ENCODE measurements around the gene ANK3. TPM values are rescaled to one million over a fixed set of nuclear protein-coding genes. Genes with fewer than 3 reads are reported as not detected.
A peak's percentile ranks its signal among the peaks of the same experiment; 100 is the strongest.

ANK3 gene
- total and polyA plus RNA-seq, 2 donors (not counting 3 experiments of a cell fraction or from before 2014, with no cell fraction given): 0.88 to 8.5 TPM

GRCh38 chr10:60414111-60414510 lies 24.4 kb upstream of the ANK3 start:
- POLR2A ChIA-PET: no interaction called here
- intact Hi-C loops (cut with micrococcal nuclease) (loop anchor here (1.0 to 2.0 kb wide), 2 partner anchors 21 to 131 kb away; no protein-coding TSS in a partner anchor), dilution Hi-C loops (cut with MboI; ENCODE audit: extremely low pct_ligation_motif_present, low sequenced_read_pairs) (no loop called here)
- H3K9ac ChIP-seq (replicated peaks; ENCODE audit: extremely low read depth, insufficient read depth, low read length): no peak overlapping the region
- H3K4me3 ChIP-seq (replicated peaks in 1 of 3; ENCODE audit: insufficient read depth in 1 of 3, low read depth in 1 of 3, low read length in 3 of 3): no peak overlapping the region
- peak overlapping the region; percentile 77 for H3K27ac ChIP-seq (ENCODE audit: insufficient read depth, low read depth, low read length)
- TF ChIP-seq MAX (IDR thresholded peaks at IDR 0.05; ENCODE audit: insufficient read depth, insufficient read length): no peak
- no peak for TF ChIP-seq JUN (IDR thresholded peaks at IDR 0.05; ENCODE audit: borderline replicate concordance, insufficient read depth, insufficient read length, low read depth)
- TF ChIP-seq EZH2 (IDR thresholded peaks at IDR 0.05; ENCODE audit: borderline replicate concordance, low read depth, low read length, severe bottlenecking): no peak
- no peak for TF ChIP-seq POLR2AphosphoS5 (IDR thresholded peaks at IDR 0.05; ENCODE audit: insufficient read depth, low read depth, low read length)
- H3K4me1 ChIP-seq (ENCODE audit: control insufficient read depth, extremely low read depth, insufficient read depth, low read length): peaks cover 21% of the 10 kb centered on the region
- H4K20me1 ChIP-seq (replicated peaks; ENCODE audit: control insufficient read depth, extremely low read depth, insufficient read depth, low read length): no peaks in the 10 kb centered on the region
- FAIRE-seq (no peak), DNase-seq (ENCODE audit: low read depth, low spot score) (peak; percentile 15)
- no peaks in the 10 kb centered on the region for H3K79me2 ChIP-seq (ENCODE audit: control insufficient read depth, insufficient read depth, low read length)
- H3K9me3 ChIP-seq (replicated peaks; ENCODE audit: control insufficient read depth, insufficient read depth, low read length): no peaks in the 10 kb centered on the region
- no peak overlapping the region for H2AFZ ChIP-seq (ENCODE audit: low read depth, low read length)
- H3K4me2 ChIP-seq (ENCODE audit: insufficient read depth, low read length): peak overlapping the region; percentile 40
- CTCF ChIA-PET: interaction anchor here (0.8 to 1.8 kb wide), 4 partner anchors 29 to 299 kb away, joined by 3 to 6 read pairs (median 4); no protein-coding TSS in a partner anchor
- H3K9me1 ChIP-seq (replicated peaks; ENCODE audit: control insufficient read depth, extremely low read depth, insufficient read depth, low read length): no peaks in the 10 kb centered on the region
- H3K27me3 ChIP-seq (ENCODE audit: control insufficient read depth in 2 of 2, insufficient read depth in 2 of 2, low read length in 2 of 2): no peaks in the 10 kb centered on the region
- BruUV-seq (replicated peaks): no TSS peak
- H3K36me3 ChIP-seq (ENCODE audit: control insufficient read depth in 2 of 2, extremely low read depth in 1 of 2, insufficient read depth in 2 of 2, low read length in 2 of 2): no peaks in the 10 kb centered on the region

- no TSS peak for BruUV-seq (replicated peaks)
- dilution Hi-C loops (cut with MboI; ENCODE audit: extremely low pct_ligation_motif_present, low sequenced_read_pairs) (no loop called here), intact Hi-C loops (cut with micrococcal nuclease) (loop anchor here (1.0 to 2.0 kb wide), 2 partner anchors 21 to 130 kb away; no protein-coding TSS in a partner anchor)
- H3K9me1 ChIP-seq (replicated peaks; ENCODE audit: control insufficient read depth, extremely low read depth, insufficient read depth, low read length): no peaks in the 10 kb centered on the region
- no peak overlapping the region for H3K4me3 ChIP-seq (replicated peaks in 1 of 3; ENCODE audit: insufficient read depth in 1 of 3, low read depth in 1 of 3, low read length in 3 of 3)
- no peak for TF ChIP-seq POLR2AphosphoS5 (IDR thresholded peaks at IDR 0.05; ENCODE audit: insufficient read depth, low read depth, low read length)
- TF ChIP-seq EZH2 (IDR thresholded peaks at IDR 0.05; ENCODE audit: borderline replicate concordance, low read depth, low read length, severe bottlenecking): no peak
- TF ChIP-seq POLR2A (IDR thresholded peaks at IDR 0.05; ENCODE audit: low read depth, low read length): no peak
- TF ChIP-seq MAX (IDR thresholded peaks at IDR 0.05; ENCODE audit: insufficient read depth, insufficient read length): no peak
- TF ChIP-seq CTCF (IDR thresholded peaks at IDR 0.05; ENCODE audit: extremely low read depth in 1 of 2, insufficient read depth in 1 of 2, low read depth in 1 of 2, low read length in 2 of 2): no peak
- TF ChIP-seq JUN (IDR thresholded peaks at IDR 0.05; ENCODE audit: borderline replicate concordance, insufficient read depth, insufficient read length, low read depth): no peak
- no peak for TF ChIP-seq FOS (IDR thresholded peaks at IDR 0.05; ENCODE audit: borderline replicate concordance, insufficient read depth, low read length)
- no peak for TF ChIP-seq MYC (IDR thresholded peaks at IDR 0.05; ENCODE audit: low read depth, low read length)
- CTCF ChIA-PET: no interaction called here
- POLR2A ChIA-PET: no interaction called here
- no peak overlapping the region for H2AFZ ChIP-seq (ENCODE audit: low read depth, low read length)
- no peak overlapping the region for H3K9ac ChIP-seq (replicated peaks; ENCODE audit: extremely low read depth, insufficient read depth, low read length)
- no peaks in the 10 kb centered on the region for H3K27me3 ChIP-seq (ENCODE audit: control insufficient read depth in 2 of 2, insufficient read depth in 2 of 2, low read length in 2 of 2)
- H4K20me1 ChIP-seq (replicated peaks; ENCODE audit: control insufficient read depth, extremely low read depth, insufficient read depth, low read length): no peaks in the 10 kb centered on the region
- no peaks in the 10 kb centered on the region for H3K9me3 ChIP-seq (replicated peaks; ENCODE audit: control insufficient read depth, insufficient read depth, low read length)
- H3K4me1 ChIP-seq (ENCODE audit: control insufficient read depth, extremely low read depth, insufficient read depth, low read length): peaks cover 21% of the 10 kb centered on the region
- FAIRE-seq: peak; percentile 26
- no peak overlapping the region for H3K27ac ChIP-seq (ENCODE audit: insufficient read depth, low read depth, low read length)
- H3K79me2 ChIP-seq (ENCODE audit: control insufficient read depth, insufficient read depth, low read length): no peaks in the 10 kb centered on the region
- no peak for DNase-seq (ENCODE audit: low read depth, low spot score)
- no peak overlapping the region for H3K4me2 ChIP-seq (ENCODE audit: insufficient read depth, low read length)
- no peaks in the 10 kb centered on the region for H3K36me3 ChIP-seq (ENCODE audit: control insufficient read depth in 2 of 2, extremely low read depth in 1 of 2, insufficient read depth in 2 of 2, low read length in 2 of 2)
Measured at GRCh38 chr10:60413306-60414012, 23.8 kb upstream of the ANK3 start.
